ENCODE results near the gene PDGFRB. TPM values are rescaled to one million over a fixed set of nuclear protein-coding genes. Genes with fewer than 3 reads are reported as not detected.
A peak's percentile ranks its signal among the peaks of the same experiment; 100 is the strongest.

The PDGFRB gene
- total RNA-seq, 5 donors from 2014 or later (not counting 1 experiment from before 2014, with no cell fraction given) = 0.32 to 3.6 (median 1.6) TPM

- no peak overlapping the region for H3K4me3 Mint-ChIP-seq
- Histone ChIP-seq H3K4me3 (ENCODE audit: control insufficient read depth in 1 of 2, extremely low read depth in 1 of 2, low read length in 1 of 2) (no peak overlapping the region), H3K27me3 (replicated peaks in 1 of 2; ENCODE audit: control insufficient read depth in 2 of 2, extremely low read depth in 1 of 2, insufficient read depth in 2 of 2, low read length in 1 of 2) (peaks cover 0 to 1% of the 10 kb centered on the region in 2 experiments), H3K36me3 (ENCODE audit: control insufficient read depth in 2 of 2, extremely low read depth in 1 of 2, insufficient read depth in 1 of 2, low read length in 1 of 2) (no peaks in the 10 kb centered on the region), H3K27ac (ENCODE audit: low read length) (no peak overlapping the region), H3K4me1 (ENCODE audit: control insufficient read depth in 1 of 2, extremely low read depth in 1 of 2, insufficient read depth in 2 of 2, low read length in 2 of 2) (no peaks in the 10 kb centered on the region), H3K9me3 (no peaks in the 10 kb centered on the region)
- H3K27ac Mint-ChIP-seq = no peak overlapping the region
- no peaks in the 10 kb centered on the region for H3K9me3 Mint-ChIP-seq
- H3K4me1 Mint-ChIP-seq = no peaks in the 10 kb centered on the region
- DNase-seq = no peak
- ChIA-PET CTCF (no interaction called here), POLR2A (no interaction called here)
- 100% methylated on average over 2 of the region's 8 CpGs for WGBS (ENCODE audit: insufficient coverage)
- no peak for ATAC-seq (replicated peaks in 1 of 4)
- no peaks in the 10 kb centered on the region for H3K27me3 Mint-ChIP-seq
- no peaks in the 10 kb centered on the region for H3K36me3 Mint-ChIP-seq
Measured at GRCh38 chr5:150124596-150124995, 31.0 kb downstream of the PDGFRB start.

- Mint-ChIP-seq H3K27me3 (no peaks in the 10 kb centered on the region), H3K9me3 (no peaks in the 10 kb centered on the region), H3K4me1 (no peaks in the 10 kb centered on the region), H3K36me3 (no peaks in the 10 kb centered on the region), H3K27ac (no peak overlapping the region), H3K4me3 (no peak overlapping the region)
- H3K9me3 ChIP-seq = no peaks in the 10 kb centered on the region
- no peaks in the 10 kb centered on the region for H3K36me3 ChIP-seq (ENCODE audit: control insufficient read depth in 2 of 2, extremely low read depth in 1 of 2, insufficient read depth in 1 of 2, low read length in 1 of 2)
- no peak overlapping the region for H3K27ac ChIP-seq (ENCODE audit: low read length)
- no peak overlapping the region for H3K4me3 ChIP-seq (ENCODE audit: control insufficient read depth in 1 of 2, extremely low read depth in 1 of 2, low read length in 1 of 2)
- POLR2A ChIA-PET = no interaction called here
- DNase-seq = no peak
- WGBS (ENCODE audit: insufficient coverage) = 76% methylated on average over 10 of the region's 11 CpGs
- CTCF ChIA-PET = no interaction called here
- no peaks in the 10 kb centered on the region for H3K27me3 ChIP-seq (replicated peaks in 1 of 2; ENCODE audit: control insufficient read depth in 2 of 2, extremely low read depth in 1 of 2, insufficient read depth in 2 of 2, low read length in 1 of 2)
- no peak for ATAC-seq (replicated peaks in 1 of 4)
- H3K4me1 ChIP-seq (ENCODE audit: control insufficient read depth in 1 of 2, extremely low read depth in 1 of 2, insufficient read depth in 2 of 2, low read length in 2 of 2) = no peaks in the 10 kb centered on the region
Measured at GRCh38 chr5:150124111-150124557, 31.5 kb downstream of the PDGFRB start.

GRCh38 chr5:150123542-150123941, 32.1 kb downstream of the PDGFRB start:
- CTCF ChIA-PET = no interaction called here
- H3K27me3 Mint-ChIP-seq = no peaks in the 10 kb centered on the region

GRCh38 chr5:150122536-150123481, 32.8 kb downstream of the PDGFRB start:
- Mint-ChIP-seq H3K27me3 (no peaks in the 10 kb centered on the region), H3K4me1 (no peaks in the 10 kb centered on the region), H3K4me3 (no peak overlapping the region), H3K36me3 (no peaks in the 10 kb centered on the region), H3K9me3 (no peaks in the 10 kb centered on the region), H3K27ac (no peak overlapping the region)
- no peak for ATAC-seq (replicated peaks in 1 of 4)
- Histone ChIP-seq H3K4me3 (ENCODE audit: control insufficient read depth in 1 of 2, extremely low read depth in 1 of 2, low read length in 1 of 2) (no peak overlapping the region), H3K36me3 (ENCODE audit: control insufficient read depth in 2 of 2, extremely low read depth in 1 of 2, insufficient read depth in 1 of 2, low read length in 1 of 2) (no peaks in the 10 kb centered on the region), H3K27me3 (replicated peaks in 1 of 2; ENCODE audit: control insufficient read depth in 2 of 2, extremely low read depth in 1 of 2, insufficient read depth in 2 of 2, low read length in 1 of 2) (no peaks in the 10 kb centered on the region), H3K27ac (ENCODE audit: low read length) (no peak overlapping the region), H3K4me1 (ENCODE audit: control insufficient read depth in 1 of 2, extremely low read depth in 1 of 2, insufficient read depth in 2 of 2, low read length in 2 of 2) (no peaks in the 10 kb centered on the region), H3K9me3 (no peaks in the 10 kb centered on the region)
- DNase-seq = no peak
- POLR2A ChIA-PET = interaction anchor here (0.6 kb wide), 2 partner anchors 407 to 456 kb away, joined by 3 to 4 read pairs; no protein-coding TSS in a partner anchor
- 94% methylated on average over 12 of the region's 15 CpGs for WGBS (ENCODE audit: insufficient coverage)
- CTCF ChIA-PET = no interaction called here

More at GRCh38 chr5:150123542-150123941, 32.1 kb downstream of the PDGFRB start:
- DNase-seq (no peak), ATAC-seq (replicated peaks in 1 of 4) (no peak)
- Histone ChIP-seq H3K9me3 (no peaks in the 10 kb centered on the region), H3K4me1 (ENCODE audit: control insufficient read depth in 1 of 2, extremely low read depth in 1 of 2, insufficient read depth in 2 of 2, low read length in 2 of 2) (no peaks in the 10 kb centered on the region), H3K4me3 (ENCODE audit: control insufficient read depth in 1 of 2, extremely low read depth in 1 of 2, low read length in 1 of 2) (no peak overlapping the region), H3K27ac (ENCODE audit: low read length) (no peak overlapping the region), H3K36me3 (ENCODE audit: control insufficient read depth in 2 of 2, extremely low read depth in 1 of 2, insufficient read depth in 1 of 2, low read length in 1 of 2) (no peaks in the 10 kb centered on the region), H3K27me3 (replicated peaks in 1 of 2; ENCODE audit: control insufficient read depth in 2 of 2, extremely low read depth in 1 of 2, insufficient read depth in 2 of 2, low read length in 1 of 2) (no peaks in the 10 kb centered on the region)
- POLR2A ChIA-PET = interaction anchor here in 1 of 2 donors (0.6 kb wide), 1 partner anchor 457 kb away, joined by 3 read pairs; no protein-coding TSS in a partner anchor
- no peaks in the 10 kb centered on the region for H3K4me1 Mint-ChIP-seq
- no CpG with 5 or more reads among the region's 4 CpGs for WGBS (ENCODE audit: insufficient coverage)
- no peaks in the 10 kb centered on the region for H3K36me3 Mint-ChIP-seq
- H3K9me3 Mint-ChIP-seq = no peaks in the 10 kb centered on the region
- no peak overlapping the region for H3K27ac Mint-ChIP-seq
- H3K4me3 Mint-ChIP-seq = no peak overlapping the region

GRCh38 chr5:150122158-150122510, 33.5 kb downstream of the PDGFRB start:
- Histone ChIP-seq H3K4me3 (ENCODE audit: control insufficient read depth in 1 of 2, extremely low read depth in 1 of 2, low read length in 1 of 2) (no peak overlapping the region), H3K4me1 (ENCODE audit: control insufficient read depth in 1 of 2, extremely low read depth in 1 of 2, insufficient read depth in 2 of 2, low read length in 2 of 2) (no peaks in the 10 kb centered on the region), H3K27ac (ENCODE audit: low read length) (no peak overlapping the region), H3K27me3 (replicated peaks in 1 of 2; ENCODE audit: control insufficient read depth in 2 of 2, extremely low read depth in 1 of 2, insufficient read depth in 2 of 2, low read length in 1 of 2) (no peaks in the 10 kb centered on the region), H3K9me3 (no peaks in the 10 kb centered on the region), H3K36me3 (ENCODE audit: control insufficient read depth in 2 of 2, extremely low read depth in 1 of 2, insufficient read depth in 1 of 2, low read length in 1 of 2) (no peaks in the 10 kb centered on the region)
- H3K27ac Mint-ChIP-seq = no peak overlapping the region
- ChIA-PET POLR2A (interaction anchor here in 1 of 2 donors (0.6 kb wide), 1 partner anchor 406 kb away, joined by 4 read pairs; no protein-coding TSS in a partner anchor), CTCF (no interaction called here)
- H3K27me3 Mint-ChIP-seq = no peaks in the 10 kb centered on the region
- no peak overlapping the region for H3K4me3 Mint-ChIP-seq
- DNase-seq = peak in 1 of 35 experiments; percentile 14
- H3K9me3 Mint-ChIP-seq = no peaks in the 10 kb centered on the region
- no peaks in the 10 kb centered on the region for H3K4me1 Mint-ChIP-seq
- ATAC-seq (replicated peaks in 1 of 4) = peak in 1 of 4 experiments; percentile 25
- WGBS (ENCODE audit: insufficient coverage) = 30% methylated on average over 4 of the region's 5 CpGs
- no peaks in the 10 kb centered on the region for H3K36me3 Mint-ChIP-seq

GRCh38 chr5:150121448-150122157, 34.0 kb downstream of the PDGFRB start:
- H3K36me3 ChIP-seq (ENCODE audit: control insufficient read depth in 2 of 2, extremely low read depth in 1 of 2, insufficient read depth in 1 of 2, low read length in 1 of 2) = no peaks in the 10 kb centered on the region
- POLR2A ChIA-PET = interaction anchor here in 1 of 2 donors (0.6 kb wide), 1 partner anchor 406 kb away, joined by 4 read pairs; no protein-coding TSS in a partner anchor
- H3K4me1 Mint-ChIP-seq = no peaks in the 10 kb centered on the region
- H3K4me3 Mint-ChIP-seq = no peak overlapping the region
- DNase-seq (no peak), ATAC-seq (replicated peaks in 1 of 4) (no peak)
- no peaks in the 10 kb centered on the region for H3K9me3 Mint-ChIP-seq
- 90% methylated on average over 13 of the region's 14 CpGs for WGBS (ENCODE audit: insufficient coverage)
- H3K27ac Mint-ChIP-seq = no peak overlapping the region
- no peaks in the 10 kb centered on the region for H3K27me3 Mint-ChIP-seq
- H3K4me1 ChIP-seq (ENCODE audit: control insufficient read depth in 1 of 2, extremely low read depth in 1 of 2, insufficient read depth in 2 of 2, low read length in 2 of 2) = no peaks in the 10 kb centered on the region
- no peak overlapping the region for H3K27ac ChIP-seq (ENCODE audit: low read length)
- no peaks in the 10 kb centered on the region for H3K9me3 ChIP-seq
- H3K27me3 ChIP-seq (replicated peaks in 1 of 2; ENCODE audit: control insufficient read depth in 2 of 2, extremely low read depth in 1 of 2, insufficient read depth in 2 of 2, low read length in 1 of 2) = no peaks in the 10 kb centered on the region
- H3K36me3 Mint-ChIP-seq = no peaks in the 10 kb centered on the region
- CTCF ChIA-PET = interaction anchor here in 1 of 2 donors (0.6 kb wide), 1 partner anchor 204 kb away, joined by 8 read pairs; no protein-coding TSS in a partner anchor
- no peak overlapping the region for H3K4me3 ChIP-seq (ENCODE audit: control insufficient read depth in 1 of 2, extremely low read depth in 1 of 2, low read length in 1 of 2)
